HG03196 (cell line): Measurements from ENCODE around the gene OSCP1.
"Not testable (repeated sequence)": the region's sequence is repeated elsewhere in the genome, so short reads cannot be mapped to it uniquely, and the experiment has no call there.

Experiments used
- ATAC-seq: cut with Tn5 transposase; IDR thresholded peaks from one replicate; pipeline ENCODE4 v1.9.1; 2021; ENCODE audit not compliant: unreplicated experiment

Gene OSCP1, protein sequence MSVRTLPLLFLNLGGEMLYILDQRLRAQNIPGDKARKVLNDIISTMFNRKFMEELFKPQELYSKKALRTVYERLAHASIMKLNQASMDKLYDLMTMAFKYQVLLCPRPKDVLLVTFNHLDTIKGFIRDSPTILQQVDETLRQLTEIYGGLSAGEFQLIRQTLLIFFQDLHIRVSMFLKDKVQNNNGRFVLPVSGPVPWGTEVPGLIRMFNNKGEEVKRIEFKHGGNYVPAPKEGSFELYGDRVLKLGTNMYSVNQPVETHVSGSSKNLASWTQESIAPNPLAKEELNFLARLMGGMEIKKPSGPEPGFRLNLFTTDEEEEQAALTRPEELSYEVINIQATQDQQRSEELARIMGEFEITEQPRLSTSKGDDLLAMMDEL

DNA sequence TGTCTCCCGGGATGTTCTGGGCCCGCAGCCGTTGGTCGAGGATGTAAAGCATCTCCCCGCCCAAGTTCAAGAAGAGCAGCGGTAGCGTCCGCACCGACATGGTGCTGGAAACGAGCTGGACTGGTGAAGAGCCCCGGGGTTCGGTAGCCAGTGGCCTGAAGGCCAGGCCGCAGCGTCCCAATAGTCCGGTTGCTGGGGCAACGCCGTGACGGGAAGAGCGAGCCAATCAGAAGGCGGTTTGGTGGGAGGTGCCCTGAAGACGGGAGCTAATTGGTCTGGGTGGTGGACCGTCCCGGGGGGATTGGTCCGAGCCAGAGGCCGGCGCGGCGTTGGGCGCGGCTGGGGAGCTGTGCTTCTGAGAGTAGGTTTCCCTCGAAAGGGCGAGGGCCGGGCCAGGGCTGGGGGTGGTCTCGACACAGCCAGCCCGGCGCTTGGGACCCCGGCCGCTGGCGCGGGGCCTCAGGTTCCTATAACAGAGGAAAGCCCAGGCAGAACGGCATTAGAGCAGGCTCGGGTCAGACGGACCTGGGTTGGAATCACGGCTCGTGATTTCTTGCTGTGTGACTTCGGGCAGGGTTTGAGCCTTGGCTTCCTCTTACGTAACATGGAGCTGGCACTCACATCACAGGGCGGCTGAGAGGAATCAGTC, at the start of gene OSCP1:
TSS of gene OSCP1 (minus strand) at position 182 of the 649 bp plus-strand sequence. CDS start at position 100, 82 bp downstream.
- ATAC-seq: peak; percentile 94

DNA sequence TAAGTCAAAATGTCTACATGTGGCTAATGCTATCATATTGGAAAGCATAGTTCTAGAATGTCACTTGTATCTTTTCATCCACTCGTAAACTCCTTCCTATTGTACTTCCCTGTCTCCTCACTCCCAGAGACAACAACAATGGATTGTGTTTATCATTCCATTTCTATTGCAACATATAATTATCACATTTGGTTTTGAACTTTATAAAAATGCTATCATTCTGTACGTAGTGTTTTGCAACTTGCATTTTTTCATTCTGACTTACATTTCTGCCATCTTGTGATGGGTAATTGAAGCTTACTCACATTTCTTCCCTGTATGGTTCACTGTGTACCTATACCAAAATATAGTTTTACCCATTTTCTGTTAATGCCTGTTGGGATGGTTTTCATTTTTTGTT, 47.0 kb upstream of the OSCP1 start:
- no peak for ATAC-seq

DNA sequence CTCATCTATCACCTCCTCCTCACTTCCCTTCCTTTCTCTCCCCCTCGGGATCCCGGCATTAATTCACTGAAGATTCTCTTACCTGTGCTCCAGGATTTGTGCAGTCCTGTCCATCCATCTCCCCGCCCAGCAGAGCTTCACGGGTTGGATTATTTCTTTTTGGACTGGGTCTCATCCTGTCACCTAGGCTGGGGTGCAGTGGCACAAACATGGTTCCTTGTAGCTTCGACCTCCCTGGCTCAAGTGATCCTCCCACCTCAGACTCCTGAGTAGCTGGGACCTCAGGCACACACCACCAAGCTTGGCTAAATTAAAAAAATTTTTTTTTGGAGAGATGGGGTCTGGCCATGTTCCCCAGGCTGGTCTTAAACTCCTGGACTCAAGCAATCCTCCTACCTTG, 44.7 kb upstream of the OSCP1 start:
- ATAC-seq: no peak

DNA sequence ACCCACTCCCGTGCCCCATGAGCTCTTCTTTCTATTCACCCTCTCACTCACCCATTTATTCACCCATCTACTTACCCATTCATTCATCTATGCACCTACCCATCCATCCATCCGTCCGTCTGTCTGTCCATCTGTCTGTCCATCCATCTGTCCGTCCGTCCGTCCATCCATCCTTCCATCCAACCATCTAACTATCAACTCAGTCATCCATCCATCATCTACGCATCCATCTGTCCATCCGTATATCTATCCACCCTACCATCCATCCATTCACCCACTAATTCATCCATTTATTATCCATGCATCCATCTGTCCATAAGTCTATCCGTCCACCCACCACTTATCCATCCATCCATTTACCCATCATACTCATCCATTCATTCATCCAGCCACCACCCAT, 43.3 kb upstream of the OSCP1 start:
- ATAC-seq: no peak

DNA sequence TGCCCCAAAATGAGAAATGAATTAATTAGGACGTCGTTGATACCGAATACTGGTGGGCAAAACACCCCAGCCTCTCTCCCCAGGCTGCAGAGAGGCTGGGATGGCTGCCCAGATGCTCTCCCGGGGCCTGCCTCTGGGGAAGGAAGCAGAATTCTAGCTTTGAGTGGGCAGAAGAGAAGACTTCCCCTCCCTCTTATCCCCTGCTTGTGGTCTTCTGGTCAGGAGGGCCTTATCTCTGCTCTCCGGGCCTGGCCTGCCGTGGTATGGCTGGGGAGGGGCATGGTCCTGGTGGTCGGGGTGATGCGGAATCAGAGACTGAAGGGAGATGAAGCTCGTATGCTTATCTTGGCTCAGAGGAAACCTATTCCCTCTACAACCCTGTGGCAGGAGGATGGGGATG, 42.2 kb upstream of the OSCP1 start:
- no peak for ATAC-seq

DNA sequence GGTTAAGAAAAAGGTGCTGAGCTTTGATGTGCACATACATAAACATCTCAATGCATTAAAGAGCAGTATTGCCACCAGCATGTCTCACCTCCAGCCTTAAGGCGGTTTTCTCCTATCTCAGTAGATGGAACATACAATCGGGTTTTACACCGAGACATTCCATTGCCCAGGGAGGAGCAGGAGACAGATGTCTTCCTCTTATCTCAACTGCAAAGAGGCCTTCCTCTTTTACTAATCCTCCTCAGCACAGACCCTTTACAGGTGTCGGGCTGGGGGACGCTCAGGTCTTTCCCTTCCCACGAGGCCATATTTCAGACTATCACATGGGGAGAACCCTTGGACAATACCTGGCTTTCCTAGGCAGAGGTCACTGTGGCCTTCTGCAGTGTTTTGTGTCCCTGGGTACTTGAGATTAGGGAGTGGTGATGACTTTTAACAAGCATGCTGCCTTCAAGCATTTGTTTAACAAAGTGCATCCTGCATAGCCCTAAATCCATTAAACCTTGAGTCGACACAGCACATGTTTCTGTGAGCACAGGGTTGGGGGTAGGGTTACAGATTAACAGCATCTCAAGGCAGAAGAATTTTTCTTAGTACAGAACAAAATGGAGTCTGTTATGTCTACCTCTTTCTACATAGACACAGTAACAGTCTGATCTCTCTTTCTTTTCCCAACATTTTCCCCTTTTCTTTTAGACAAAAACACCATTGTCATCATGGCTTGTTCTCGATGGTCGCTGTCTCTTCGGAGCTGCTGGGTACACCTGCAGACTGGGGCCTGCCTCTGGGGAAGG, 39.2 kb upstream of the OSCP1 start:
- not testable (repeated sequence) for ATAC-seq

DNA sequence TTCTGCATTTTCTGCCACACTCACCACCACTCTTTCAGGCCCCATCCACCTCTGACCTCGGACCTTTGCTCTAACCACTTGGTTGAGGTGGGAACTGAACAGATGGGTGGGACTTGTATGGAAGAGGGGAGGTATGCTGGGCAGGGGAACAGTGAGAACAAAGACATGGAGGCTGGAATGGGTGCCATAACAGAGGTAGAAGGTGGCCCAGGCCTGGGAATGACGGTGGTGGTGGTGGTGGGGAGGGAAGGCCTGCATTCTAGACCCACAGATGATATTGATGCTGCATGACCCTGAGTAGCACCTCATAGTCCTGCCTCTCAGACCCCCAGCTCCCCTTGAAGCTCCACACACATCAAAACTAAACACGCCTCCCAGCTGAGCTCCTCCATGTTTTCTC, 37.7 kb upstream of the OSCP1 start:
- no peak for ATAC-seq

DNA sequence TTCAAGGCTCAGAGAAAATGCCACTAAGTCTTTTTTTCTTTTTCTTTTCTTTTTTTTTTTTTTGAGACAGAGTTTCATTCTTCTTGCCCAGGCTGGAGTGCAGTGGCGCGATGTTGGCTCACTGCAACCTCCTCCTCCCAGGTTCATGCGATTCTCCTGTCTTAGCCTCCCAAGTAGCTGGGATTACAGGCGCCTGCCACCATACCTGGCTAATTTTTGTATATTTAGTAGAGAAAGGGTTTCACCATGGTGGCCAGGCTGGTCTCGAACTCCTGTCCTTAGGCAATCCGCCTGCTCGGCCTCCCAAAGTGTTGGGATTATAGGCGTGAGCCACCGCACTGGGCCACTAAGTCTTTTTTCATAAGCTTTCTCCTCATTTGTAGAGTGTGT, 37.1 kb upstream of the OSCP1 start:
- not testable (repeated sequence) for ATAC-seq

DNA sequence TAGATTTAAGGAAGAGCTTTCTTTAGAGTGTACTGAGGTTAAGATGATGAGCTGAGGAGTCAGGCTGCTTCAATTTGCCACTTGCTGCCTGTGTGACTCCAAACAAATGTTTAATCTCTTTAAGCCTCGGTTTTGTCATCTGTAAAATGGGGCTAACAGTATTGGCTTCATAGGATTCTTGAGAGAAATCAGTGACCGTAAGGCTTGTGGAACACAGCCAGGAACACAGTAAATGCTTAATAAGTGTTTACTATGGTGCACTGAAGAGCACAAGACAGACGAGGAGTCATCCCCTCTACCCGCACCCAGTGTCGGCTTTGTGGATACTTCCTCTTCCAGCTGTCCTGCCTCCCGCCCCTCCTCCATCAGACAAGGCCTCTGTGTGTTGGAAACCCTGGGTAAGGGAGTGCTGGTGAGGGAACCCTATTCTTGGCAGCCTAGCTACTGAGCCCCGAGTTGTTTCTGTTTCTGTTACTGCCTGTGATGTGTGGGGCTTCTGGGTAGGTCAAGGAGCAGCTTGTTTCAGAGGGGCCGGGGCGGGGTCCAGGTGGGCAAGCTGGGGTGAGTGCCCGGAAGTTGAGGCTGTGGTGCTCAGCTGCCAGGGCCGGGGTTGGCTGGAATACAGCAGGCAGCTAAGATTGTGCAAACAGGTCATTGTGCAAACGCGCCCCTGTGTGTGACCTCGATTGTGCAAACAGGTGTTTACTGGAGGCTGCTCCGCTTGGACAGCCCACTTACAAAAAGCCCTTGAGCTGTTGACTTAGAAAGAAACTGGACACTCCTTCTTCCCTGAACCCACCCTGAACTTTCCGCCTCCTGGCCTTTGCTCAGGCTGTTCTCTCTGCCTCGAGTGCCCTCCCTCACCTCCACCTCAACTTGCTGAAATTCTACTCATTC, 36.4 kb upstream of the OSCP1 start:
- ATAC-seq: no peak

DNA sequence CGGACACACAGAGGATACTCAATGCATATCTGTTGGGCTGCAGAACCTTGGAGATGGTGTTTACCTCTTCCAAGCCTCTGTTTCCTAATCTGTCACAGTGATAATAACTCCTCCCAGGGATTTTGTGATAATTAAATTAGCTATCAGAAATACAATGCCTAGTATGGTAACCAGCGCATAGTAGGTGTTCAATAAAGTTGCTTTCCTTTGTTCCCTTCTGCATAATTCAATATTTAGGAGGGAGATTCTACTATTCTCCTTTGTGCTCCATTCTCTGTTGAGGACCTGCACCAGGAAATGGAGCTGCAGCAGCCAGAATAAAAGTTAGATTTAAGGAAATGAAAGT, 35.8 kb upstream of the OSCP1 start:
- ATAC-seq: no peak

DNA sequence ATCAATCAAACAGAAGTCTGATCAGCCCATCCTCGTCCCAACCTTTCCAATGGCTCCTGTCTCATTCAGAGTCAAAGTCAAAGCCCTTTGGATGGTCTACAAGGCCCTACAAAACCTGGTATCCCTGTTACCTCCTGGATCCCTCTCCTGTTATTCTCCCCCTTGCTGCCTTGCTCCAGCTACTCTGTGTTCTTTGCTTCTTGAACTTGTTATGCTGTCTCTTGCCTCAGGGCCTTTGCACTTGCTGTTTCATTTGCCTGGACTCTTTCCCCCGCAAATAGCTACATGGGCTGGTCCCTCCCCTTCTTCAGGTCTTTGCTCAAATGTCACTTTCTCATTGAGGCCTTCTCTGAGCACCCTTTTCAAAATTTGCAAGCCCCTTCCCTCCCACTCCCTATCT, 33.8 kb upstream of the OSCP1 start:
- ATAC-seq: no peak

DNA sequence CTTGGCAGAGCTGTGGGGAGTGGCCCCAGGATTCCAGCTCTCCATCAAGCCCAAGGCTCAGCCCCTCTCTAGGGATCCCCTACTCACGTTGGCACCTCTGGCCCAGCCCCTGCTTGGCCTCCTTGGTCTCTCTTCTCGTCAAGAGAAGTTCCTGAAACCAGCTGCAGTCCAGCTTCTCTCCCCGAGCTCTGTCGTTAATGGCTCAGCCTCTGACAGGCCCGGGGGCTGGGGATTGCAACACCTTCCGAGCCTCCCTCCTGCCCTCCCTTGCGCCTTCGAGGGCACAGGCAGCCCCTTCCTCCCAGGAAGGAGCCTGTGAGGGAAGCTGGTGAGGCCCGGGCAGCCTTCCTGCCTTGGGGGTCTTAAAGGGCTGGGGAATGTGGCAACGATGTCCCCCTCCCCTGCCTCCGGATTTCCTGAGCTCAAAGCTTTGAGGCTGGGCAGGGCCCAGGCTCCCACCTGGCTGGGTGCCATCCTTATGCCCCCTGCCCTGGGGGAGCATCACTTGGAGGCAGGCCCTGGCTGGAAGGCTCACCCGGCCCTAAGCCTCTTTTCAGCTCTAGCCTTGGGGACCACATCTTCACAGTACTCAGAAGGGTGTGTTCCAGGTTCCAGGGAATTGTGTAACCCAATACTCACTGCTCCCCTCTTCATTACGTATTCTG, 32.6 kb upstream of the OSCP1 start, which contains the start of gene CSF3R:
TSS of gene CSF3R (minus strand) at position 190 of the 665 bp plus-strand sequence. CDS start 3,417 bp downstream, outside the sequence.
- ATAC-seq: no peak

DNA sequence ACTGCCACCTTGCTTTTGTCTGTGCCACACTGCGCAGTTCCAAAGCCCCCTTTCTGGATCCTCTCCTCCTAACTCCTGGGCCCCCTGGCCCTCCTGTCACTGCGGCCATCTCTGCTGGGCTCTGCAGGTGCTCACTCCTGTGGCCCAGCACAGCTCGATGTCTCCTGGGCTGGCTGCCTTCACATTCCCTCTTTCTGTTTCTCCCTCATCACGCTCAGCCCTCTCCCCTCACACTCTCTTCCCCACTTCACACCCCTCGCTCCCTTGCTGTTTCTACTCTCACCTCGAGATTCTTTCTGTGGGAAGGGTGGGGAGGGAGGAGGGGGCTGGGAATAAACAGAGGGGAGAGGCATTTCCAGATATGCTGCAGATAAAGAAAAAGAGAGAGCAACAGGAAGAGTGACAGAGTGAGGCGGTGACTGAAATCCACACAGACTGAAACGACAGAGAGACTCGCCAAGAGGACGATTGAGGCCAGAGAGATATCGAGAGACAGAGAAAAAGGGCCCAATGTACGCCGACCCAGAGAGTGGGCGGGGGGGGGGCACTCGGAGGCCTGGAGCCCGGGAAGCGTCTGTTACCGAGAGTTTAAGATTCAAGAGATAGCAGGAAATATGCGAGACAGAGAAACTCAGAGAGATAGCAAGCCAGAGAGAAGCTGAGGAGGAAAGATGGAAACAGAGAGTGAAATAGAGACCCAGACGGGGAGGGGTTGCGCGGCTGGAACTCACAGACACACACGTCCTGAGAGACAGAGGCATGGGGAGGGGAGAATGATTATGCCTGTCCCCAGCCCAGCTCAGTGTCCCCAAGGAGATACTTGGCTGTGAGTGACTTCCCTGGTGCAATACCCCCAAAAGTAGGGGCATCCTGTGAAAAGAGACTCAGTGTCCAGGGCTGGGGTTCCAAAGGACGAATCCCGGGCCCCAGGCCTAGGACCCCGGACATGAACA, 31.8 kb upstream of the OSCP1 start:
- no peak for ATAC-seq

DNA sequence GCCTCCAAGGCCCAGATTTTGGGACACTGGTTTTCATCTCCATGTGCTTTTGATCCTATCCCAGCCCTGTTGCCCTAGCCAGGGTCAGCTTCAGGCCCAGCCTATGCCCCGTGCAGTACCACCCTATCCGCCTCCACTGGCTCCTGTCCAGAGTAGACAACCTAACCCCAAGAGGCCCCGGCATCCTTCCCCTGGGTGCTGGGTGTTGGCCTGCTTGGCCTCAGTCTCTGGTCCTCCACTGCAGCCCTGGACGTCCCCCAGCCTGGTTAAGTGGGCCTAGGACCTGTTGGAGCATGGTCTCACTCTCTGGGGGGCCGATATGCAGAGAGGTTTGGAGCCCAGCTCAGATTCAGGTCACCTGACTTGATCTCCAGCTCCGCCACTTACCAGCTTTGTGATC, 30.8 kb upstream of the OSCP1 start:
- ATAC-seq: no peak

DNA sequence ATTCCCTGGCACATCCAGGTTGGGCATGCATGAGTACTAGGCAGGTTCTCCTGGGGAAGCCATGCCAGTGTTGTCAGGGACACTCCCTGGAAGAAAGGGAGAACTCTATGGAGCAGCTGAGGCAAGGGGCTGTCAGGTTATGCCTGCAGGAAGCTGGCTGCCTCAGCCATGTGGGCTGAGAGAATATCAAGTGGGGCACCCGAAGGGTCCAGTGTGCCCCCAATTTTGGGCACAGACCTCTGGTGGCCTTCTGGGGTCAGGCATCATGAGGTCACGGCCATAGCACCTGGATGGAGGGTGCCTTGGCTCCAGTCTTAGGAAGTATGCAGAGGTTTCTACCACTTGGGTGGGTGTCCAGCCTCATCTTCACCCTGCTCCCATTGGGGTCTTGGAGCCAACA, 29.9 kb upstream of the OSCP1 start:
- ATAC-seq: no peak

DNA sequence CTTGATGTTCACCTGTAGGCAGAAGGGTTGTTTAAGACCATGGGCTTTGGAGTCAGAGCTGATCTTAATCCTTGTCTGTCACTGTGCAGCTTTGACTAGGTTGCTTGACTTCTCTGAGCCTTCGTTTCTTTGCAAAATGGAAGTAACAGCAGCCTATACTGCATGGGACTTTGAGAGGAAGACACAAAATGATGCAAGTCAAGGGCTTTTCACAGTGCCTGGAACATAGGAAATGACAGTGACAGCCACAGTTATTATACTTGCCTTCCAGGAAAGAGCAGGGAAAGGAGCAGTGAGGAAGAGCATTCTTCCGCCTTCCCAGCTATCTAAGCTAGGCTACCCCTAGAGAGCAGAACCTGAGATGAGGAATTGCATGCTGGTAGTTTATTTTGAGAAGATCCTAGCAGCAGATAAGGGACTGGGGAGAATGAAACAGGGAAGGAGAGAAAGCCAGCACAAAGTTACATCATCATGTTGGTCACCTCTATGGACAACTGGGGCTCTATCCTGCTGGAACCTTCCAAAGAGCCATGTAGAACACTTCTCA, 29.3 kb upstream of the OSCP1 start:
- no peak for ATAC-seq

DNA sequence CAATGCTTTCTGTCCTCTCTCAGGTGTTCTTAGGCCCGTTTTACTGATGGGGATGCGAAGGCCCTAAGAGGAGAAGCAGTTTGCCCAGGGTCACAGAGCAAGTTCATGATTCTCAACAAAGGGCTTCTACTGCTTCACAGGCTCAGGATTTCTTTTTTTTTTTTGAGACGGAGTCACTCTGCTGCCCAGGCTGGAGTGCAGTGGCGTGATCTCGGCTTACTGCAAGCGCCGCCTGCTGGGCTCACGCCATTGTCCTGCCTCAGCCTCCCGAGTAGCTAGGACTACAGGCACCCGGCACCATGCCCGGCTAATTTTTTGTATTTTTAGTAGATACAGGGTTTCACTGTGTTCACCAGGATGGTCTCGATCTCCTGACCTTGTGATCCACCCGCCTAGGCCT, 27.4 kb upstream of the OSCP1 start:
- not testable (repeated sequence) for ATAC-seq

DNA sequence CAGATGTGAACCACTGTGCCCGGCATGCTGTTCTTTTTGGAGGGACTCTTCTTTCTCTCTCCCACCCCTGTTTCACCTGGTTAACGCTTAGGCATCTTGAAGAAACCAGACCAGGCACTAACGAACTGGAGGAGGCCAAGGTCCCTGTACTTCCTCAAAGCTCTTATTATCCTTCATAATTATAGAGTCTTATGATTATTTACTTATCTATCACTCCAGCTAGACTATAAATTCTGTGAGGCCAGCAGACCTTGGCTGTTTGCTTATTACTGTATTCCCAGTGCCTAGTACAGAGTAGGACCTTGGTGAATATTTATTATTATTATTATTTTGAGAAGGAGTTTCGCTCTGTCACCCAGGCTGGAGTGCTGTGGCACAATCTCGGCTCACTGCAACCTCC, 26.7 kb upstream of the OSCP1 start:
- ATAC-seq: no peak
